ENCODE data around the gene SPECC1L.
A peak's percentile ranks its signal among the peaks of the same experiment; 100 is the strongest.

The SPECC1L gene

GRCh38 chr22:24420072-24420976, 149.7 kb downstream of the SPECC1L start:
- DNase-seq (ENCODE audit: low spot score), result no peak
- CTCF ChIA-PET, result no interaction called here
- no peak overlapping the region for H3K27ac ChIP-seq
- TF ChIP-seq, protein P1, sequence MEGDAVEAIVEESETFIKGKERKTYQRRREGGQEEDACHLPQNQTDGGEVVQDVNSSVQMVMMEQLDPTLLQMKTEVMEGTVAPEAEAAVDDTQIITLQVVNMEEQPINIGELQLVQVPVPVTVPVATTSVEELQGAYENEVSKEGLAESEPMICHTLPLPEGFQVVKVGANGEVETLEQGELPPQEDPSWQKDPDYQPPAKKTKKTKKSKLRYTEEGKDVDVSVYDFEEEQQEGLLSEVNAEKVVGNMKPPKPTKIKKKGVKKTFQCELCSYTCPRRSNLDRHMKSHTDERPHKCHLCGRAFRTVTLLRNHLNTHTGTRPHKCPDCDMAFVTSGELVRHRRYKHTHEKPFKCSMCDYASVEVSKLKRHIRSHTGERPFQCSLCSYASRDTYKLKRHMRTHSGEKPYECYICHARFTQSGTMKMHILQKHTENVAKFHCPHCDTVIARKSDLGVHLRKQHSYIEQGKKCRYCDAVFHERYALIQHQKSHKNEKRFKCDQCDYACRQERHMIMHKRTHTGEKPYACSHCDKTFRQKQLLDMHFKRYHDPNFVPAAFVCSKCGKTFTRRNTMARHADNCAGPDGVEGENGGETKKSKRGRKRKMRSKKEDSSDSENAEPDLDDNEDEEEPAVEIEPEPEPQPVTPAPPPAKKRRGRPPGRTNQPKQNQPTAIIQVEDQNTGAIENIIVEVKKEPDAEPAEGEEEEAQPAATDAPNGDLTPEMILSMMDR (conservative IDR thresholded peaks at IDR 0.05; ENCODE audit: low read depth), result no peak
- POLR2A ChIA-PET (ENCODE audit: low non-redundant PET), result no interaction called here

DNA sequence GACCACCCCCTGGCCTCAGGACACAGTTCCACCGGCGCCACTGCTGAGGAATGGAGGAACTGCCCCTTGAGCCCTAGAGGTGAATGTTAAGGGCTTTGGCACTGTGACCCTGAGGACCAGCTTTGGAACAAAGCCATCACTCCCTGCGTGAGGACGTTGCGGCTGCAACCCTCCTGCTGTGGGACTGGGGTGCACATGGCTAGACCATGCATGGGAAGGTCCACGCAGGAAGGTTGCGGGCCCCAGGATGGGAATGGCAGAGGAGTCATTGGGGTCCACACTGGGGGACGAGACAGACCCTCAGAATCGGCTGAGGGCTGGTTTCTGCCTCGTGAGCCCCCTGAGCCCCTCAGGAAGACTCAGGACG, 150.3 kb downstream of the SPECC1L start:
- H3K27ac ChIP-seq, result no peak overlapping the region
- TF ChIP-seq, protein P1 (conservative IDR thresholded peaks at IDR 0.05; ENCODE audit: low read depth), result no peak
- ChIA-PET POLR2A (ENCODE audit: low non-redundant PET) (no interaction called here), CTCF (no interaction called here)
- no peak for DNase-seq (ENCODE audit: low spot score)

DNA sequence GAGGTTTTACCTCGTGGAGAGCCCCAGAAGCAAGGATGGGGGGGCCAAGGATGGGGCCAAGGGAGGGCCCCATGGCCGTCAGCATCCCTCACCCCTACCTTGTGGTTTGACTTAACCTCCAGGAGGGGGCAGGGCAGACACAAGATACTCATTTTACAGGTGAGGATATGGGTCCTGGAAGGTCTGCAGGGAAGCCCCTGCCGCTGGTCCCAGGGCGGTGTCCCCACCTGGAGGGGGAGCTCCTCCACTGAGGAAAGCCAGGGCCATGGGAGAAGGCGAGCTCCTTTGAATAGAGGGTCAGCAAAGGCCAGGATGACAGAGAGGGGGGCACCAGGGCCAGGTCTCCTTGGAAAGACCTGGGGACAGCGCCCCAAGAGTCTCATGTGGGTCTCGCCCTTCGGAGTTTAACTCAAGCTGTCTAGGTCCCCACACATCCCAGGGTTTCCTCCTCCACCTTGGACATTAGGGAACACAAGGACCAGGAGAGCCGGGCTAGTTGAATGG, 150.8 kb downstream of the SPECC1L start:
- ChIA-PET CTCF (no interaction called here), POLR2A (ENCODE audit: low non-redundant PET) (no interaction called here)
- H3K27ac ChIP-seq, result no peak overlapping the region
- TF ChIP-seq, protein P1 (conservative IDR thresholded peaks at IDR 0.05; ENCODE audit: low read depth), result no peak; the same call in 1 of the 2 replicates
- no peak for DNase-seq (ENCODE audit: low spot score)

DNA sequence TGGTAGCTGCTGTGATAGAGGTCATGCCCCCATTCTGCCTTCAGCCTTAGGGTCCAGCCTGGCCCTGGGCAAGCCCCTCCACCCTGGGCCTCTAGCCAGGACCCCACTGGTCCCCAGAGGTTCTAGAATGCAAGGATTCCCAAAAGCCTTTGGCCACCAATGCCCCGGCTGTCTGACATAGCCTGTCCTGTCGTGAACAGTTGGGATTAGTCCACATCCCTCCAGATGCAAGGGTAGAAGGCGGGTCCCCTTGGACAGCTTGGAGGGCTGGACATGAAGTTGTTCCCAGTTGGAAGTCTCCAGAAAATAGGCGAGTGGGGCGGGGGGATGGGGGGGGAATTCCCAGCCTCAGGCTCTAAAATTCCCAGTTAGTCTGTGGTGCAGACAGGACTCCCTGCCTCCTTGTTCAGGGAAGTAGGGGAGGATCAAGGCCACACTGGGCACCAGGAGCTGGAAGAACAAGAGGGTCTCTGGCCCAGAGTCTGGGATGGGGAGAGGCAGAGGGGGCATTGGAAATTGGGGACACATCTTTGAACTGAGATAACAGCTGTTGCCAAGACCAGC, 151.6 kb downstream of the SPECC1L start:
- TF ChIP-seq, protein P1 (conservative IDR thresholded peaks at IDR 0.05; ENCODE audit: low read depth), result no peak

GRCh38 chr22:24423519-24424000, 152.9 kb downstream of the SPECC1L start:
- ChIA-PET POLR2A (ENCODE audit: low non-redundant PET) (no interaction called here), CTCF (interaction anchor here (0.6 to 1.2 kb wide), 8 partner anchors 9 to 346 kb away, joined by 3 to 7 read pairs (median 4); no protein-coding TSS in a partner anchor)
- DNase-seq (ENCODE audit: low spot score), result peak; percentile 43
- no peak overlapping the region for H3K27ac ChIP-seq
- TF ChIP-seq, protein P1 (conservative IDR thresholded peaks at IDR 0.05; ENCODE audit: low read depth), result peak; percentile 90

More for the DNA sequence above, 151.6 kb downstream of the SPECC1L start:
- ChIA-PET POLR2A (ENCODE audit: low non-redundant PET) (no interaction called here), CTCF (interaction anchor here (0.6 kb wide), 3 partner anchors 9 to 123 kb away, joined by 3 read pairs; no protein-coding TSS in a partner anchor)
- no peak for DNase-seq (ENCODE audit: low spot score)
- no peak overlapping the region for H3K27ac ChIP-seq

Data from RWPE1 (cell line).